HUDEP-2 (cell line): ENCODE measurements around the gene SUFU.
"Not testable (repeated sequence)": the region's sequence is repeated elsewhere in the genome, so short reads cannot be mapped to it uniquely, and the experiment has no call there.

ENCODE experiments used
- DNase-seq, 76 experiments: peaks; one replicate each; lab custom pipeline; 2025; ENCODE audit not compliant: unreplicated experiment in 76 of 76; lab: John Stamatoyannopoulos, UW

The SUFU gene

DNA sequence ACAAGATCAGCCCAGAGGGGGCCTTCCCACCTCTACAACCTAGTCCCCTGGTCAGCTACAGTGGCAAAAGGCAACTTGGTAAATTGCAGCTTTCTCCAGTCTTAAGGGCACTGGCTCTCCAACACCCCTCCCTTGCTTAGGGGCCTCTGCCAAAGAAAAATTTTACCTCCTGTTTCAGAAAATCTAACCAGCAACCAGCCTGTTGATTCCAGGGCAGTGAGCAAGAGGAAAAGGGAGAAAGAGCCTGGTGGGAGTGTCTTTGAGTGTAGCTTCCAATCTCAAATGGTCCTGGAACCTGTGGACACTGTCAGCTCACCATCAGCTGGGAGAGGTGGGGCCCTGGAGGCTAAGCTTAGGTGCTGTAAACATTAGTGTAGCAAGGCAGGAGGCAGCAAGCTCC is 24.1 kb upstream of the SUFU start:
- no peak for DNase-seq

DNA sequence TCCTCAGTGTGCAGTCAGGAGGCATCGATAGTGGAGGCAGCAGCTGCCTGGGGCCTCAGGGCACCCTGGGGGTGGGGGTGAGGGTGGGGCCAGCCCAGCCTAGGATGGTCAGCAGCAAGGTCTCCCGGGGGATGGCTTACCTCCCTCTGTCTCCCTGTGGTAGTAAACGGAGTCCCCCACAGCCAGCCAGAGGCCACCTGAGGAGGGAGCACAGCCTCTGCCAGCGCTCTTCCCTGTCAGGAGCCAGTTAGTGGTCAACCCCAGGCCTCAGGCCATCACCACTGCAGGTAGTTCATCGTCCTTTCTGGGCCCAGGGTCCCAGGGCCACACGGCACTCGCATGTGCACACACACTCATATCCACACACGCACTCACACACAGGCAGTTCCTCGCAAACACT is 23.4 kb upstream of the SUFU start:
- no peak for DNase-seq

DNA sequence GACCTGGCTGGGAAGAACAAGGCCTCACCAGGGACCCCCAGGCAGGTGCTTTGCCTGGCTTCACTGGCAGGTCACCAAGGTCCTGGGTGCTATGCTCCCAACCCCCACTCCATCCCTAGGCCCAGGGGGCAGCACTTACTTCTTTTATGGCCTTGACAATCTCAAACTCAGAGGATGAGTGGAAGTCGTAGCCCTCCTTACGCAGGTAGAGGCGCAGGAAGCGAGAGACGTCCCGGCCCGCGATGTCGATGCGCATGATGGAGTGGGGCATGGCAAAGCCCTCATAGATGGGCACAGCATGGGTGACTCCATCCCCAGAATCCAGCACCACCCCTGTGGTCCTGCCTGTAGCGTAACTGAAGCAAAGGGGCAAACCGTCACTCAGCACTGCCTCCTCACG is 19.8 kb upstream of the SUFU start:
- DNase-seq = no peak

DNA sequence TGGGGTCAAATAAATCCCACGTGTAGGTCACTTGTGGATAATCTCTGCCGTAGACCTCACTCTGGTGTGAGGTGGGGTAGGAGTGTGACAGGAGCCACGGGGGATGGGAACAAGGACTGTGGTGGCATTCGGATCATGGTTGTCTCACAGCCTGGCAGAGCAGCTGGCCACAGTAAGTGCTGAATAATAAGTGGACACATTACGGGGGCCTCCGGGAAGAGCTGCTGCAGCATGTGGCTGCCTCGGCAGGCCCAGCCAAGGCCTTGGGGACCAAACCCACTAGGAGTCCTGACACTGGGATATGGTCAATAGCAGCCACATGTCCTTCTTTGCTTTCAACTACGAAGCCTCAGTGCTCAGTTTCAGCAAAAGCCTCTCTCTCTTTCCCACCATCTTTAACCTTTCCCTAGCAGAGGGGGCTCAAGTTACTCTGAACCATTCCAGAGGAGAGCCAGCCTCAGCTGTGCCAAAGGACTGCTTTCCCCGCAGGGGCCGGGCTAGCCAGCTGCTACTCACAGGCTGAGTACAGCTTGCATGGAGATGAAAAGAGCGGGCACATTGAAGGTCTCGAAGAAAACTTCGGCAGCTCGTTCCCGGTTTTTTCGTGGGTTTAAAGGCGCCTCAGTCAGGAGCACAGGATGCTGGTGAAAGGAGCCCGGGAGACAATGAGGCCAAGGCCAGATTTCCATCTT is 18.5 kb upstream of the SUFU start:
- DNase-seq = no peak

DNA sequence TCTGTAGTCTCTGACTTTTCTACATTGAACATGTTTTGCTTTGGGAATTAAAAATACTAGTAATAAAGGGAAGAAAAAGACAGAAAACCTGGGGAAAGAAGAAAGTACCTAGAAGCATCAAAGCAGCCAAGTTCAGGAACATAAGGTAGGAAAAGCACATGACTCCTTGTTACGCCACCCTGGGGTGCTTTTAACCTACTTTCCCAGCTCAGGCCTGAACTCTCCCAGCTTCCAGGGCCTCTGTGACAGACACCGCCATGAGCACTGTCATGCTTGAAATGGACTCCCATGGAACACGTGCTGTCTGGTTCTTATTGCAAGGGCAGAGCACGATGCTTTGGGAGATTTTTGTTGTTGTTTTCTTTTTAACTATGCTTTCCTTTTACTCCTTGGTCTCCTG is 12.6 kb upstream of the SUFU start:
- DNase-seq = no peak

DNA sequence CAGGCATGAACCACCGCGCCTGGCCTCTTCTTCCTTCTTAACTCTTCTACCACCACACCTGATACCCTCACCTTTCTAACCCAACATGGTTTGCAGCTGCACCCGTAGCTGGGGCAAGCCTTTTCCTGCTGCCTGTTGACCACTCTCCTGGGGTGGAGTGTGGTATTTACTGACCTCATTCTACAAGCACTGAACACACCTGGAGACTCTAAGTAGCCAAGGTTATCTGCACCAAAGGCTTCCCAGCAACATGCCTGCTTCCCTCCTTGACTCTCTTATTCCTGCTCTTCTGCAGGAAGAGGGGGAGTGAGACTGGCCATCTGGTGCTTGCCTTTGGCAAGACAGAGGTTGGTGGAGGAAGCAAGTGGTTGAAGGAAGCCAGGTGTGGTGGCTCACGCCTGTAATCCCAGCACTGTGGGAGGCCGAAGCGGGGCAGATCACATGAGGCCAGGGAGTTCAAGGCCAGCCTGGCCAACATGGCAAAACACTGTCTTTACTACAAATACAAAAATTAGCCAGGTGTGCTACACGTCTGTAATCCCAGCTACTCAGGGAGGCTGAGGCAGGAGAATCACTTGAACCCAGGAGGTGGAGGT is 11.3 kb upstream of the SUFU start:
- no peak for DNase-seq

DNA sequence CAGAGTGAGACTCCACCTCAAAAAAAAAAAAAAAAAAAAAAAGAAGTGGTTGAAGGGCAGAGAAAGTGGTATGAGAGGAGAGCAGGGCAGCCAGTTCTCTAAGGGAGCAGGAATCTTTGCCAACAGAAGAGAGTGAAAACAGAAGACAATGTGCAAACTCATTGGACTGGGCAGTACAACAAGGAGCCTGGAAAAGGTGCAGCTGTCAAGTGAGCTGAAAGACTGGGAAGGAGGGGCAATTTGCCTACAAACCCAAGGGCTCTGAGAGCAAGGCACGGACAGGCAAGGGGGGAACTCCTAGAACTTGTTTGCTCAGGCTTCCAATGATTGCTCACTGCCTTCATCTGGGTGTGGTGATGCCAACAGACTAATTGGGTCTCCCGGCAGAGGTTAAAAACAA is 10.8 kb upstream of the SUFU start:
- DNase-seq = peak in 1 of 76 experiments; percentile 8

DNA sequence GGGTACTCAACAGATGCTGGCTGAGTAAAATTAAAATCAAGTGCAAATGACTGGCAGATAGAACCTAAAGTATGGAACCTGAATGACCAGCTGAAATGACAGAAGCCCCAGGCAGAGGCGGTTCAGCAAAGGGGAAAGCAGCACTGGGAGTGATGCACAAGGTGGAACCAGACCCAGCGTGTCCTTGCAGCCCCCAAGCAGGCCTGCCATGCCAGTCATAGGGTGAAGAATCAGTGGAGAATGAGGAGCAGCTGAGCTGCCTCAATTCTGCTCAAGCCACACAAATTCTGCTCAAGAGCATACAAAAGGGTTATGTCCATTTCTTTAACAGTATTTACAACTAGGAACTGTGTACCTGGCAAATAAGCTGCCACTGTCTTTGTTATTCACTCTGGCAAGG is 10.0 kb upstream of the SUFU start:
- no peak for DNase-seq

DNA sequence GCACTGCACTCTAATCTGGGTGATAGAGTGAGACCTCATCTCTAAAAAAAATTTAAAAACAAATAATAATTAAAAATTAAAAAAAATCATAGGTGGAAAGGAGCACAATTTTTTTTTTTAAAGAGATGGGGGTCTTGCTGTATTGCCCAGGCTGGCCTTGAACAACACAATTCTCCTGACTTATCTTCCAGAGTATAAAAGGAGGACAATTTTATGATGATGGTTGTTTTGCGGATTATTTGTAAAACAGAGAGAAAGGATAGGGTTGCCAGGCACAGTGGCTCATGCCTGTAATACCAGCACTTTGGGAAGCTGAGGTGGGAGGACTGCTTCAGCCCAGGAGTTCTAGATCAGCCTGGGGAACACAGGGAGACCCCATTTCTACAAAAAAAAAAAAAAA is 6.2 kb upstream of the SUFU start:
- no peak for DNase-seq

DNA sequence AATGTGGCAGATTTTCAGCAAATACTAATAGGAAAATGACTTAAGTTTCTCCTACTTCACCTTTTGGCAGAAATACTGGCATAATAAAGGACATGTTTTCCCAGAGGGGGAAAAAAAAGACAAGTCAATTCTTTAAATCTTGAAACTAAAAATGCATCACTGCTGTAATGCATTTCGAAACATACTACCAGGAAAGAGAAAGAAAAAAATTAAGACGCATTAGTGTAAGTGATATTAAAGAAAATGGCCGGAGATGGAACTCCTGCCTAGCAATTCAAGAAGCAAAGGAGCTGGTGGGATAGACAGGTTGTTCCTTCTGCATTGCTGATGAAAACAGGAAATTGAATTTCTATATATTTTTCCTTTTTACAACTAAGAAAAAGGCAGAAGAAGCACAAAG is 4.4 kb upstream of the SUFU start:
- no peak for DNase-seq

DNA sequence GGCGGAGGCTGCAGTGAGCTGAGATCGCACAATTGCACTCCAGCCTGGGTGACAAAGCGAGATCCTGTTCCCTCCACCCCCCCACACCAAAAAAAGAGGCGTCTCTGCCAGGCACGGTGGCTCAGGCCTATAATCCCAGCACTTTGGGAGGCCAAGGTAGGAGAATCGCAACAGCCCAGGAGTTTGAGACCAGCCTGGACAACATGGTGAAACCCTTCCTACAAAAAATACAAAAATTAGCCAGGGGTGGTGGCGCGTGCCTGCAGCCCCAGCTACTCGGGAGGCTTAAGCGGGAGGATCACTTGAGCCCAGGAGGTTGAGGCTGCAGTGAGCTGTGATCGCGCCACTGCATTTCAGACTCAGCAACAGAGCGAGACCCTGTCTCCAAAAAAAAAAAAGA is 3.1 kb upstream of the SUFU start:
- DNase-seq = not testable (repeated sequence)

DNA sequence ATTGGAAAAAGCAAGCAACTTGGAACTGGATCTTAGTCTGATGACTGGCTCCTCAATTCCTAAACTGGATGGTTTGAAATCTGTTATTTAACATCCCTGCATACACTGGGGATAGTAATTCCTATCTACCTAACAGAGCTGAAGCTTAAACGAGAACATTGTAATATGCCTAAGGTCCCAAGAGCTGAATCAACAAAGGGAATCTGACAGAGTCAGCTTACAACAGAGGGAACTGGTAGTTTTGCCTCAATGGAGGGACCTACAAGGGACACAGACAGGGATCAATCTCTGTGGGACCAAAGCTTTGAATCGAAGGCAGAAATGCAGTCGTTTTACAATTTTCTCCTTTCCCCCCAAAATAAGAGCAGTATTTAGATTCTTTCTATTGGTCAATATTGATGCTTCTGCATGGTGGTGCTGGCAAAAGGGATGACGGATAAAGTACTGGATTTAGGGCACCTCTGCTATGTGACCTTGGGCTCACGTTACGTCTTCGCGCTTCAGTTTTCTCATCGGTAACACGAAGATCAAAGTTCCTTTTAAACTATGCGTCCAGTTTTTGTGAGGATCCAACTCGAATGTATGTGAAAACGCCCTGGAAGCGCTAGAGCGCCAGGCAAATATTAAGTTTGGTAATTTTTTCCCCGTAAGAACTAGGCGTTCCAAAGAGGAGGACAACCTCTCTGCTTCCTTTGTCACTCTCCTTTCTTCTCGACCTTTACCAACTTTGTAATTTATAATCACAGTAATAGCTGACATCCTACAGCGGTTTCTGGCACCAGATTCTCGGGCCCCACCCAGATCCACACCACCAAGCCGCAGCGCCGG is 2.4 kb upstream of the SUFU start:
- DNase-seq = no peak

DNA sequence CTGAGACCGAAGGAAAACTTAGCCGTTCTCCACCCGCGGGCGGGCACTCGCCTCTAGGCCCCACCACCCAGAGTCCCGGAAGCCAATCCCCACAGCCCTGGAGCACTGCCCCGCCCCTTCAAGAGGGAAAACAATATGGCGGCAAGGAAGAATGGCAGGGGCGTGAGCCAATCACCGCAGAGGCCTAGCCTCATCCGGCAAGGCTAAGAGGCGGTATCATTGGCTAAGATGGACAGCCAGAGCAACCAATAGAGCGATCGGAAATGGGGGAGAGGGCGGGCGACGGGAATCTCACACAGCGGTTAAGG is 1.8 kb upstream of the SUFU start:
- DNase-seq = peak in 75 of 76 experiments; percentile 88 to 99 (median 98)

DNA sequence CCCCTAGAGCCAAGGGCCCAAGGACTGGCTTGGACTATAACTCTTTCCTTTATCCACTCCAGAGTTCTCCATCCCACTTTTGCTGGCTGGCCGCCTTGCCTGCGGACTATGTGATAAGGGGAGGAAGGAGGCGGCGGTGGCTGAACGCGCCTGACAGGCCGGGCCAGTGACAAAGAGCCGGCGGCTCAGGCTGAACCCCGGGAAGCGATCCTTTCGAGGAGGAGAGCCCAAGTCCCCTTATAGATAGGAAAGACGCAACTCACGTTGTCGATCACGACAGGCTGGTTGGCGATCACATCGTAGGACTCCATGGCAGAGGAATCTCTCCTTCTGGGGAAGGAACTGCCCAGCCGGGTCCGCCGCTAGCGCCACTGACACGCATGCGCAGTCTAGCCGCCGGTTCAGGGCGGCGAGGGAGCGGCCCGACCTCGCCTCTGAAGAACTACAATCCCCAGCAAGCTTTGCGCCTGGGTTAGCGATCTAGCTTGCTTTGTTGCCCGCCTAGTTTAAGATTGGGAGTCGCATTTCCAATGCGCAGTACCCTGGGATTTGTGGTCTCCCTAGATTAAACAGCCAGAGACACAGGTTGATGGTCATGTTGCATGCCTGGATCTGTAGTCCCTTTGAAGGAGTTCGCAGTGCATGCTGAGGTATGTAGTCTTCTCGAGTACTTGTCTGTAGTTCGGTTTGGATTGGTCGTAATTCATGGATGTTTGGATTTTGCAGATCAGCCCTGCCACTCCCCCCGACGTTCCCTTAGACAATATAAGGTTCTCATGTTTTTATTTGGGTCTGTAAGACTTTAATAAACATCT is 1.2 kb upstream of the SUFU start, which contains the start of gene ACTR1A:
TSS of gene ACTR1A (minus strand) at position 376 of the 815 bp plus-strand sequence. CDS start at position 311, 65 bp downstream.
- DNase-seq = peak; percentile 72 to 99 (median 94)

DNA sequence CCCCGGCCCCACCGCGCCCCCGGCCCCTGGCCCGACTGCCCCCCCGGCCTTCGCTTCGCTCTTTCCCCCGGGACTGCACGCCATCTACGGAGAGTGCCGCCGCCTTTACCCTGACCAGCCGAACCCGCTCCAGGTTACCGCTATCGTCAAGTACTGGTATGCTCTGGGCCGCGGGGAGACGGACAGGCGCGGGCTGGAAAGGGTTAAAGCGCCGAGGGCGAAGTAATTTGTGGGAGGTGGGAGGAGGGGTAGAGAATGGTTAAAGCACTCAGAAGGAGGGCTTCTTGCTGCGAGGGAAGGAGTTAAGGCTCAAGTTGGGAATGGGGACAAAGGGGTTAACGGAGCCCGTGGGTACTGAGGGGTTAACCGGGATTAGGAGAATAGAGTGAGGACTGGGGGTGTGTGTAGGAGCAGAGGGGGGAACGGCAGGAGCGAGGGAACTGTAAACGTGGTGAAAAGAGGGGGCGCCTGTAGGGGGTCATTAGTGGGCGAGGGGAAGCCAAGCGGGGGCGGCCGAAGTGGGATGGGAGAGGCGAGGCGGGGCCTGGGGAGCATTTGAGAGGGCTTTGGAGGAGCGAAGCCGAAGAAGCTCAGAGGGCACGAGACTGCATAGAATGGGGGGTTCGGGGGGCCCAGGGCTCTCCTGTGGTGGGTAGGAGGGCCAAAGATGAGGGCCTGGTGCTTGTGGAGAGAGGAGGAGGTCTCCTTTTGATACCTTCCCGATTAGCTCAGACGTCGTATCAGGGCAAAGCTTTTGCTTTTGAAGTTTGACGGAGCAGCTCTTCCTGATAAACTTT is 605 bp downstream of the SUFU start:
- peak in 18 of 76 experiments; percentile 5 to 39 (median 12) for DNase-seq

DNA sequence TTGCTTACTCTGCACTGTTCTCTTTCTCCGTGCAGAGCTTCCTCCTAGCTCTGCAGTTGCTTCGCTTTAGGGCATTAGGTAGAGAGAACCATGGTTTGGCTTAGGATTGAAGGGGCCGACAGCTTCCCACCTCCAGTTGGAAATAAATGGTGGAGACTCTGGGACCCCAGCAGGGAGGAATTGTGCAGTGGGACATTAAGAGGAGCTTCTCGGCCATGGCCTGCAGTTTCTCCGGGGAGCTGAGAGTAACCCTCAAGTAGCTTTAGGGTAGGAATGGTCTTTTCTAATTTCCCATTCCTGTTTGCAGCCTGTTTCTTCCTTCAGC is 1.2 kb downstream of the SUFU start:
- DNase-seq = peak in 1 of 76 experiments; percentile 10

DNA sequence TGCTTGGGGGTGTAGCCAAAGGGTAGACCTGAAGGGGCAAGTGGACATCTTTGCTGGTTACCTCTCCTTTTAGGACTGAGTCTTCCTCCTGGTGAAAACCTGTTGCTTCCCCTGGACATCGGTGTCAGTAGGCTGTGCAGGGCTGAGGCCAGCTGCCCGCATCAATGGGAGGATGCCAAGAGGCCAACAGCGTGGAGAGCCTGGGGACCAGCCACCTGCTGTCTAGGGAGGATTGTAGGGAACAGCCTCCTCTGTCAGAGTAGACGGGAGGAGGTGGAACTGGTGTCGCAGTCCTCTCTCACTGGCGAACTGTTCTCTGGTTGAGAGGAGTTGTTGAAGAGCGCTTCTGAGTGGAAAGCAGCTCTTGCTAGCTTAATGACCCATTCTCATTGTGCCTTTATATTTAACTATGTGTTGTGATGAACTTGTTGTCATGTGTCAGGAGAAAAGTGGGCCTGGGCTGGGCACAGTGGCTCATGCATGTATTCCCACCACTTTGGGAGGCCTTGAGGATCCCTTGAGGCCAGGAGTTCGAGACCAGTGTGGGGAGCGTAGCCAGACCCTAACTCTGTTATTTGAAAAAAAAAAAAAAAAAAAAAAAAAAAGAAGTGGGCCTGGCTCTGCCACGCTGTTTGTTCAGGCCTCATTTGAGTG is 1.8 kb downstream of the SUFU start:
- DNase-seq = no peak

DNA sequence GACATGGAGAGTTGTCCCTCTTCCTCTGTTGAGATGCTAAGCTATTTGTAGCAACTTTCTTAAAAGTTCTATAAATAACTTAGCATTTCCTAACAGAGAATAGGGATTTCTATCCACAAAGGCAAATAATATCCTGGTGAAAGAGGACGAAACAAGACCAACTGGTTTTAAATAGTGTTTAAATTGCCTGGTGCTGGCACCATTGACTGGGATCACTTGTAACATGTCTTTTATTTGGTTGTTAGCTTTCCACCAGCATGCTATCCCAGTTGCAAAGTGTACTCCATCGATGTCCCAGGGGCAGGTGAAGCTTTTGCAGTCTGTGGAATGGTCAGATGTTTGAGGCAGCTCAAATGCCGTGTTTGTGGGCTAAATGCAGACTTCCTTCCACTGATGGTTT is 3.7 kb downstream of the SUFU start:
- DNase-seq = no peak

DNA sequence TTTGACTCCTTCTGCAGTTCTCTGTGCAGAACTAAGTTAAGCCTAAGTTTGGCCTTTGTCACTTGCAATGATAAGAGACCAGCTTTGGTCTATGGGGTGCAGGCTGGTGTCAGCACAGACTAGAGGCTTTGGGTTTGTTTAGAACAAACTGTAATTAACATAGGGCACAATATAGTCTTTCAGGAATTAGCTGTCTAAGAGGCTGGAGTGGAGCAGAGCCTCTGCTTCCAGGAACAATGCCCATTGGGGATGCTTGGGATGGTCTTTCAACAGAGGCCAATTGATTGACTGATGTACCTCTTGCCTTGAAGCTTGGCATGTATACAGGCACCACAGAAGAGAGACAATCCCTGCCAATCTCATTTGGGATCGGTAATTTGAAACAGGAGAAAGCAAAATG is 4.7 kb downstream of the SUFU start:
- DNase-seq = no peak

DNA sequence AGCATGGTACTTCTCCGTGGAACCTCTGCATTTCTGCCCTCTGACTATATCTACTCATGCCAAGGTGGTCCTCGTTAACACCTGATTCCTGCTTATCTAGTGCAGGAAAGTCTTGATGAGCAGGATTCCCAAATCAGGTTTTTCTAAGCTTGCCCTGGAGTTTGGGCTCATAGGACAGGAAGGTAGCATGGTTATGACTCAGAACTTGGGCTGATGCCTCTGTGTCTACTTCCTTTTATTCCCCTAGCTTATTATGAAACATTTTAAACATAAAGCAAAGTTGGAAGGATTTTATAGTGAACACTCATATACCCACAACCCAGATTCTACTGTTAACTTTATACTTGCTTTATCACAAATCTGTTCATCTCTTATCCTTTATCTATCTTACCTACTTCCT is 5.6 kb downstream of the SUFU start:
- no peak for DNase-seq
